GM18861 (cell line): ENCODE results near the gene BBX.

Experiments used
- ATAC-seq: cut with Tn5 transposase; IDR thresholded peaks from one replicate; pipeline ENCODE4 v1.9.1; 2021; ENCODE audit not compliant: unreplicated experiment

Gene BBX

GRCh38 chr3:107522510-107523288 lies at the start of gene BBX:
Gene BBX, plus strand, starts transcription at chr3:107522962. Its CDS starts 187,499 bp downstream, at chr3:107710461.
- peak; percentile 96 for ATAC-seq

GRCh38 chr3:107476462-107476861 lies 46.3 kb upstream of the BBX start:
- ATAC-seq: no peak

GRCh38 chr3:107487490-107487889 lies 35.3 kb upstream of the BBX start:
- no peak for ATAC-seq

GRCh38 chr3:107488942-107489341 lies 33.8 kb upstream of the BBX start:
- no peak for ATAC-seq

- no peak for ATAC-seq
Observed at GRCh38 chr3:107493134-107493533, 29.6 kb upstream of the BBX start.

GRCh38 chr3:107496855-107497254 lies 25.9 kb upstream of the BBX start:
- no peak for ATAC-seq

GRCh38 chr3:107498646-107499045 lies 24.1 kb upstream of the BBX start:
- no peak for ATAC-seq

- ATAC-seq: no peak
Observed at GRCh38 chr3:107506458-107506857, 16.3 kb upstream of the BBX start.

- ATAC-seq: no peak
Observed at GRCh38 chr3:107508331-107508730, 14.4 kb upstream of the BBX start.

GRCh38 chr3:107512108-107512507 lies 10.7 kb upstream of the BBX start:
- ATAC-seq: no peak

GRCh38 chr3:107514453-107514852 lies 8.3 kb upstream of the BBX start:
- no peak for ATAC-seq

- no peak for ATAC-seq
Observed at GRCh38 chr3:107516475-107516874, 6.3 kb upstream of the BBX start.

- no peak for ATAC-seq
Observed at GRCh38 chr3:107520535-107520934, 2.2 kb upstream of the BBX start.

- no peak for ATAC-seq
Observed at GRCh38 chr3:107521469-107522059, 1.2 kb upstream of the BBX start.

GRCh38 chr3:107523289-107523538 lies 452 bp downstream of the BBX start:
- peak; percentile 12 for ATAC-seq

GRCh38 chr3:107523539-107524325 lies 970 bp downstream of the BBX start:
- no peak for ATAC-seq

- no peak for ATAC-seq
Observed at GRCh38 chr3:107524326-107524840, 1.6 kb downstream of the BBX start.

- no peak for ATAC-seq
Observed at GRCh38 chr3:107524841-107525643, 2.3 kb downstream of the BBX start.

GRCh38 chr3:107525644-107526305 lies 3.0 kb downstream of the BBX start:
- ATAC-seq: no peak

- ATAC-seq: no peak
Observed at GRCh38 chr3:107531917-107532469, 9.2 kb downstream of the BBX start.
